RWPE2 (cell line): ENCODE results near the gene KSR2.

Experiments used
- ATAC-seq: fragments of 200-7000 bp; cut with Tn5 transposase; 3 replicates; pipeline ENCODE4 v1.9.1; 2021; ENCODE audit warnings: low read depth
- DNase-seq: peaks from one replicate; pipeline ENCODE4 v3.0.0-alpha.2; 2020; ENCODE audit warnings: low spot score
- H3K27ac ChIP-seq: fragments of 450-650 bp; 2 replicates; pipeline ENCODE4 v1.5.1; 2017; ENCODE audit warnings: mild to moderate bottlenecking; ENCODE audit not compliant: poor library complexity, severe bottlenecking
- H3K27me3 ChIP-seq: fragments of 250-450 bp; sonication (Bioruptor Pico); 2 replicates; pipeline ENCODE4 v1.5.1; 2021; ENCODE audit warnings: mild to moderate bottlenecking, moderate library complexity; ENCODE audit not compliant: insufficient read depth, poor library complexity, severe bottlenecking
- H3K36me3 ChIP-seq: fragments of 250-450 bp; sonication (Bioruptor Pico); 2 replicates; pipeline ENCODE4 v1.5.1; 2020; ENCODE audit warnings: low read depth, mild to moderate bottlenecking, moderate library complexity
- H3K4me1 ChIP-seq: fragments of 250-450 bp; sonication (Bioruptor Pico); 2 replicates; pipeline ENCODE4 v1.5.1; 2021; ENCODE audit warnings: mild to moderate bottlenecking, moderate library complexity; ENCODE audit not compliant: insufficient read depth, poor library complexity, severe bottlenecking
- H3K4me3 ChIP-seq: fragments of 250-450 bp; sonication (Bioruptor Pico); 2 replicates; pipeline ENCODE4 v1.5.1; 2021; ENCODE audit warnings: mild to moderate bottlenecking, moderate library complexity; ENCODE audit not compliant: severe bottlenecking
- H3K9me3 ChIP-seq: fragments of 250-450 bp; sonication (Bioruptor Pico); 2 replicates; pipeline ENCODE4 v1.5.1; 2021; ENCODE audit warnings: mild to moderate bottlenecking, moderate library complexity; ENCODE audit not compliant: severe bottlenecking
- TF ChIP-seq, protein P1 (sequence below): fragments of 450-650 bp; IDR thresholded peaks from one replicate; pipeline ENCODE4 v1.5.1; 2017; ENCODE audit warnings: mild to moderate bottlenecking, moderate library complexity; ENCODE audit not compliant: poor library complexity, severe bottlenecking

The KSR2 gene

DNA sequence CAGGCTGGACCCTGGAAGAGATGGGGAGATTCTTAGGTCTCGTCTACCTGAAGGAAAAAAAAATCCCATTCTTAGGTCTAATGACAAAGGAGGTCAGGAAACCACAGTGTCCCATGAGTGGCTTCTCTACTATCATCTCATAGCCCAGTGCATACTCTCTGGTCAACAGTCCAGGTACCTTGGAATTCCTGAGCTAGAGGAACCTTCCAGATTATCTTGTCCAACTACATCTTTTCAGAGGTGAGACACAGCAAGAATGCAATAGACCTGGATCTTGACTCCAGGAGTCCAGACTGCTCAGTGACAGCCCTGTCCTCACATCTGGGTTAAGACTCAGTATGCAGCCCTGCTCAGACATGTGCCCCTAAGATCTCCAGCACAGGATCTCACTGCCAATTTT is 429.9 kb downstream of the KSR2 start:
- Histone ChIP-seq H3K4me1 (no peaks in the 10 kb centered on the region), H3K9me3 (no peaks in the 10 kb centered on the region), H3K4me3 (no peak overlapping the region), H3K36me3 (no peaks in the 10 kb centered on the region), H3K27me3 (peaks cover 2% of the 10 kb centered on the region), H3K27ac (no peak overlapping the region)
- TF ChIP-seq, protein P1, sequence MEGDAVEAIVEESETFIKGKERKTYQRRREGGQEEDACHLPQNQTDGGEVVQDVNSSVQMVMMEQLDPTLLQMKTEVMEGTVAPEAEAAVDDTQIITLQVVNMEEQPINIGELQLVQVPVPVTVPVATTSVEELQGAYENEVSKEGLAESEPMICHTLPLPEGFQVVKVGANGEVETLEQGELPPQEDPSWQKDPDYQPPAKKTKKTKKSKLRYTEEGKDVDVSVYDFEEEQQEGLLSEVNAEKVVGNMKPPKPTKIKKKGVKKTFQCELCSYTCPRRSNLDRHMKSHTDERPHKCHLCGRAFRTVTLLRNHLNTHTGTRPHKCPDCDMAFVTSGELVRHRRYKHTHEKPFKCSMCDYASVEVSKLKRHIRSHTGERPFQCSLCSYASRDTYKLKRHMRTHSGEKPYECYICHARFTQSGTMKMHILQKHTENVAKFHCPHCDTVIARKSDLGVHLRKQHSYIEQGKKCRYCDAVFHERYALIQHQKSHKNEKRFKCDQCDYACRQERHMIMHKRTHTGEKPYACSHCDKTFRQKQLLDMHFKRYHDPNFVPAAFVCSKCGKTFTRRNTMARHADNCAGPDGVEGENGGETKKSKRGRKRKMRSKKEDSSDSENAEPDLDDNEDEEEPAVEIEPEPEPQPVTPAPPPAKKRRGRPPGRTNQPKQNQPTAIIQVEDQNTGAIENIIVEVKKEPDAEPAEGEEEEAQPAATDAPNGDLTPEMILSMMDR = no peak
- no peak for ATAC-seq
- DNase-seq = no peak

DNA sequence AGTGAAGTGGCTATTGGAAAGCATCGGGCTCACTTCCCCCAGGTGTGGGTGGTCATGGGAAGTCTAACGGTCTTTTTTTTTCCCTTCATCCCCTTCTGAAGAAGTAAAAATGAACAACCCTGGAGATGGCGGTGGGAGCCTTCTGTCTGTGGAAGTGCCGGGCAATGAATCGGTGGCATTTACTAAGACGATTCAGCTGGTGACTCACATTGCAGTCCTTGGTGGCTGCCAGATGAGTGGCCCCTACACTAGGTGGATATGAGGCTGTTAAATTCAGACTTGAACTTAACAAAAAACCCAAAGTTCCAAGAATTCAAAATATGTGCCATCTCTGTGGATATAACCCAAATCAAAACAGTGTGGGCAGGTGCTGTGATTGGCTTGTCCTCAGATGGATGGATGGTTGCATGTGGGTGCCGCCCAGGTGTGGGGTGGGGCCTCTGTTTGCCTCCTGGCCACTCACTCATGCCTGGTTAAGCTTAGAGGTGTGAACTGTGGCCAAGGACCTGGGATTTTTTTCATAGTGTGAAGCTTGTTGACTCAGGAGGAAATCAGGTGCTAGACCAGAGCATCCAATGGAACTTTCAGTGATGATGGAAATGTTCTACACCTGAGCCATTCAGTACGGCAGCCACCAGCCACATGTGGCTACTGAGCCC is 430.6 kb downstream of the KSR2 start:
- ATAC-seq = no peak

DNA sequence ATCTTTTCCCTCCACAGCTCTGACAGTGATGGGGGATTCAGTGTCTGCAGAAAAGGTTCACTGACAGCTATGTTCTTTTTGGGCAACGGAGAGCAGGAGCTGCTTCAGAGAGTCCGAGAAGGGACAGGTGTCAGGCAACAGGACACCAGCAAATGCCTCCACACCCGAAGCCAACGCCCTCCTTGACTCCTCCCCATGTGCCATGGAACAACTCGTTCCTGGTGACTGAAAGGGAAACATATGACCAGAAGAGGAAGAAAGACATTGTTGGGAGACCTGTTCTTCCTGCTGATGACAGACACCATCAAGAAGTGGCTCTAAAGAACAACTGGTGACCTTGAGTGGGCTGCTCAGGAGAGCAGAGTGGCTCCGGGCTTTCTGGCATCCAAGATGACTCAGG is 435.1 kb downstream of the KSR2 start:
- ATAC-seq = no peak
- no peaks in the 10 kb centered on the region for H3K36me3 ChIP-seq
- DNase-seq = no peak
- TF ChIP-seq, protein P1 = no peak
- H3K9me3 ChIP-seq = no peaks in the 10 kb centered on the region
- H3K4me3 ChIP-seq = no peak overlapping the region
- peaks cover 13% of the 10 kb centered on the region for H3K27me3 ChIP-seq
- H3K27ac ChIP-seq = no peak overlapping the region
- no peaks in the 10 kb centered on the region for H3K4me1 ChIP-seq

More for the DNA sequence above, 430.6 kb downstream of the KSR2 start:
- Histone ChIP-seq H3K27ac (no peak overlapping the region), H3K36me3 (no peaks in the 10 kb centered on the region), H3K4me3 (no peak overlapping the region), H3K4me1 (no peaks in the 10 kb centered on the region), H3K9me3 (no peaks in the 10 kb centered on the region), H3K27me3 (peaks cover 5% of the 10 kb centered on the region)
- DNase-seq = no peak
- TF ChIP-seq, protein P1 = no peak

DNA sequence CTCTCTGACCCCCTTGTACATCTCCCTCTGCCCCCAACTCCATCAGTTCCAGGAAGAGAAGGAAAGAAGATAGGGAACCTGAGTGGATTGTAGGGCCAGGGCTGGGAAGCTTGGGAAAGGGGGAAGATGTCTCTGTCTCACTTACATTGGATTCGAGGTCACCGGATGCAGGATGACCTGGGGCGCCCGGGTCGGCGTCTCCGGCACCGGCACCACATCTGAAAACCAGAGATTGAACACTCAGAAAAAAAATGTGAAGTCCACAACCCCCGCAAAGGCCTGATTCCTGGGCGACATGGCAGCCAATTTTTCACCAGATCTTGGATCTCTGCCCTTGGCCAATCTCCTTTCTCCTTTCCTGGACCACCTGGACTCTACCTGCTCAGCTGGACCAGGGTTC is 438.0 kb downstream of the KSR2 start:
- TF ChIP-seq, protein P1 = no peak
- H3K4me1 ChIP-seq = no peaks in the 10 kb centered on the region
- H3K9me3 ChIP-seq = no peaks in the 10 kb centered on the region
- no peak overlapping the region for H3K27ac ChIP-seq
- peaks cover 21% of the 10 kb centered on the region for H3K27me3 ChIP-seq
- H3K36me3 ChIP-seq = no peaks in the 10 kb centered on the region
- no peak overlapping the region for H3K4me3 ChIP-seq
- DNase-seq = no peak
- ATAC-seq = no peak

DNA sequence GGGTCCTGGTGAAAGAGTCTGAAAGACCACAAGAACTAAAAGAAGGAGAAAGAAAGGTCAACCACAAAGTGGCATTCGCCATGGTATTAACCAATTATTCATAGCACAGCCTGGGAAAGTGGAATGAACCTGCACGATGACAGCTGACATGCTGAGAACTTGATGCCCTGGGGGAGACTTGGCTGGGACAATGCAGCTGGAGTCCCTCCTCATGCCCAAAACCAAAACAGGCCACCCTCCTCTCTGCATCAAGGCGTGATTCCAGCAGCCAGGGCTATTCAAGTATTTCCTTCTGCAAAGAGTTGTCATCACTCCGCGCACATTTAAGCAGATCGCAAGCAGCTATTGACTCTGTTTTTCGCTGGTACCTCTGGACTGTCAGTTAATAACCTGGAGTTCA is 440.3 kb downstream of the KSR2 start:
- Histone ChIP-seq H3K4me1 (no peaks in the 10 kb centered on the region), H3K9me3 (no peaks in the 10 kb centered on the region), H3K4me3 (no peak overlapping the region), H3K27me3 (peaks cover 18% of the 10 kb centered on the region), H3K36me3 (no peaks in the 10 kb centered on the region), H3K27ac (no peak overlapping the region)
- DNase-seq (no peak), ATAC-seq (no peak)
- TF ChIP-seq, protein P1 = no peak
